ENCODE measurements around the gene KANK3.

- no peak for TF ChIP-seq CTCF (IDR thresholded peaks at IDR 0.05)
- no peak for TF ChIP-seq POLR2A (IDR thresholded peaks at IDR 0.05)
These were observed 44.9 kb upstream of the KANK3 start for GRCh38 chr19:8387688-8388611.

Data from Peyer's patch (tissue), 4 donors.